BLaER1 treated with 17β-estradiol and CSF1 and Interleukin-3, amounts not matched to agents 10 nM and 100 nM (cell line): ENCODE data around the gene TMEM95.
A peak's percentile ranks its signal among the peaks of the same experiment; 100 is the strongest.

Experiments
- H3K27ac ChIP-seq, 11 experiments: shearing (Covaris generic); formaldehyde crosslinking; 2 replicates each; pipeline ENCODE4 v1.8.1; 2022
- H3K27me3 ChIP-seq, 11 experiments: shearing (Covaris generic); formaldehyde crosslinking; 2 replicates each; pipeline ENCODE4 v1.8.1; 2022
- H3K36me3 ChIP-seq, 11 experiments: shearing (Covaris generic); formaldehyde crosslinking; 2 replicates each; pipeline ENCODE4 v1.8.1; 2022
- H3K4me1 ChIP-seq, 10 experiments: shearing (Covaris generic); formaldehyde crosslinking; 2 replicates each; pipeline ENCODE4 v1.8.1; 2022
- H3K4me2 ChIP-seq, 11 experiments: shearing (Covaris generic); formaldehyde crosslinking; 2 replicates each; pipeline ENCODE4 v1.8.1; 2022
- H3K4me3 ChIP-seq, 10 experiments: shearing (Covaris generic); formaldehyde crosslinking; 2 replicates each; pipeline ENCODE4 v1.8.1; 2022
- H3K9ac ChIP-seq, 11 experiments: shearing (Covaris generic); formaldehyde crosslinking; 2 replicates each; pipeline ENCODE4 v1.8.1; 2022
- H3K9me3 ChIP-seq, 11 experiments: shearing (Covaris generic); formaldehyde crosslinking; replicated peaks in 1 of 11; 2 replicates each; pipeline ENCODE4 v1.8.1; 2022
- H4K20me1 ChIP-seq, 11 experiments: shearing (Covaris generic); formaldehyde crosslinking; 2 replicates each; pipeline ENCODE4 v1.8.1; 2022
- Cebpa-rat ChIP-seq, 11 experiments: shearing (Covaris generic); IDR thresholded peaks; 2 replicates each; pipeline ENCODE4 v1.8.1; 2022

Gene TMEM95, protein sequence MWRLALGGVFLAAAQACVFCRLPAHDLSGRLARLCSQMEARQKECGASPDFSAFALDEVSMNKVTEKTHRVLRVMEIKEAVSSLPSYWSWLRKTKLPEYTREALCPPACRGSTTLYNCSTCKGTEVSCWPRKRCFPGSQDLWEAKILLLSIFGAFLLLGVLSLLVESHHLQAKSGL

DNA sequence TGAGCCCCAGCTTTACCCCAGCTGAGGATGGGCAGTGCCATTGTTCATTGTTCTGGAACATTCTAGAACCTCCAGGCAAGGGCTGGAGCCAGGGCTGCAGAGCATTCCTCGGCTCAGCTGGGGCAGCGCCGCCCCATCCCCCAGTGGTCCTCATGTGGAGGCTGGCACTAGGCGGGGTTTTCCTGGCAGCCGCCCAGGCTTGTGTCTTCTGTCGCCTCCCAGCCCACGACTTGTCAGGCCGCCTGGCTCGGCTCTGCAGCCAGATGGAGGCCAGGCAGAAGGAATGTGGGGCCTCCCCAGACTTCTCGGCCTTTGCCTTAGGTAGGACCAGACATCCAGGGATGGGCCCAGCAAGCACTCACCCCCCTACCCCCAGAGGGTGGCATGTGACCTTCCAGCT lies at the start of gene TMEM95:
TSS of gene TMEM95 (plus strand) at position 104 of the 400 bp plus-strand sequence. CDS start at position 153, 49 bp downstream.
- Histone ChIP-seq H3K4me1 (peaks cover 33 to 55% (median 46%) of the 10 kb centered on the region in 10 experiments), H3K9me3 (no peaks in the 10 kb centered on the region), H3K27me3 (no peaks in the 10 kb centered on the region), H3K4me3 (no peak within 1 kb of the TSS; a peak in 1 of 20 replicates), H3K9ac (peak within 1 kb of the TSS in 6 of 11 experiments; percentile 11 to 84 (median 62); a peak in 4 of 22 replicates), H3K4me2 (peak within 1 kb of the TSS; percentile 6 to 100 (median 97); a peak in 18 of 22 replicates), H3K36me3 (no peaks in the 10 kb centered on the region), H4K20me1 (peaks cover 0 to 36% (median 5%) of the 10 kb centered on the region in 11 experiments; a peak in 5 of 22 replicates), H3K27ac (no peak within 1 kb of the TSS)
- no peak for TF ChIP-seq Cebpa-rat (IDR thresholded peaks at IDR 0.05)

GRCh38 chr17:7306911-7307685 lies 47.9 kb upstream of the TMEM95 start, which contains the start of gene EIF5A:
Gene EIF5A, plus strand, starts transcription at chr17:7307628. Its CDS starts 2,008 bp downstream, at chr17:7309636.
- H3K9ac ChIP-seq: peak within 1 kb of the TSS; percentile 94 to 100 (median 98)
- H3K4me3 ChIP-seq: peak within 1 kb of the TSS; percentile 87 to 100 (median 93)
- H3K9me3 ChIP-seq: no peaks in the 10 kb centered on the region; a peak in 1 of 22 replicates
- peak within 1 kb of the TSS; percentile 81 to 99 (median 94) for H3K4me2 ChIP-seq
- H4K20me1 ChIP-seq: peaks cover 39 to 44% (median 41%) of the 10 kb centered on the region in 11 experiments
- H3K36me3 ChIP-seq: peaks cover 29 to 36% (median 31%) of the 10 kb centered on the region in 11 experiments
- no peaks in the 10 kb centered on the region for H3K27me3 ChIP-seq
- H3K27ac ChIP-seq: peak within 1 kb of the TSS; percentile 93 to 99 (median 97)
- TF ChIP-seq Cebpa-rat (IDR thresholded peaks at IDR 0.05): no peak
- H3K4me1 ChIP-seq: peaks cover 34 to 42% (median 38%) of the 10 kb centered on the region in 10 experiments

GRCh38 chr17:7307686-7308624 lies 47.0 kb upstream of the TMEM95 start:
- H3K4me3 ChIP-seq: peak overlapping the region; percentile 87 to 100 (median 93)
- peak overlapping the region; percentile 94 to 100 (median 98) for H3K9ac ChIP-seq
- no peaks in the 10 kb centered on the region; a peak in 1 of 22 replicates for H3K9me3 ChIP-seq
- H3K27ac ChIP-seq: peak overlapping the region; percentile 93 to 99 (median 97)
- no peaks in the 10 kb centered on the region for H3K27me3 ChIP-seq
- peaks cover 37 to 45% (median 39%) of the 10 kb centered on the region in 11 experiments for H3K36me3 ChIP-seq
- H4K20me1 ChIP-seq: peaks cover 47 to 53% (median 49%) of the 10 kb centered on the region in 11 experiments
- peaks cover 40 to 51% (median 46%) of the 10 kb centered on the region in 10 experiments for H3K4me1 ChIP-seq
- TF ChIP-seq Cebpa-rat (IDR thresholded peaks at IDR 0.05): no peak
- H3K4me2 ChIP-seq: peak overlapping the region; percentile 81 to 99 (median 94)

DNA sequence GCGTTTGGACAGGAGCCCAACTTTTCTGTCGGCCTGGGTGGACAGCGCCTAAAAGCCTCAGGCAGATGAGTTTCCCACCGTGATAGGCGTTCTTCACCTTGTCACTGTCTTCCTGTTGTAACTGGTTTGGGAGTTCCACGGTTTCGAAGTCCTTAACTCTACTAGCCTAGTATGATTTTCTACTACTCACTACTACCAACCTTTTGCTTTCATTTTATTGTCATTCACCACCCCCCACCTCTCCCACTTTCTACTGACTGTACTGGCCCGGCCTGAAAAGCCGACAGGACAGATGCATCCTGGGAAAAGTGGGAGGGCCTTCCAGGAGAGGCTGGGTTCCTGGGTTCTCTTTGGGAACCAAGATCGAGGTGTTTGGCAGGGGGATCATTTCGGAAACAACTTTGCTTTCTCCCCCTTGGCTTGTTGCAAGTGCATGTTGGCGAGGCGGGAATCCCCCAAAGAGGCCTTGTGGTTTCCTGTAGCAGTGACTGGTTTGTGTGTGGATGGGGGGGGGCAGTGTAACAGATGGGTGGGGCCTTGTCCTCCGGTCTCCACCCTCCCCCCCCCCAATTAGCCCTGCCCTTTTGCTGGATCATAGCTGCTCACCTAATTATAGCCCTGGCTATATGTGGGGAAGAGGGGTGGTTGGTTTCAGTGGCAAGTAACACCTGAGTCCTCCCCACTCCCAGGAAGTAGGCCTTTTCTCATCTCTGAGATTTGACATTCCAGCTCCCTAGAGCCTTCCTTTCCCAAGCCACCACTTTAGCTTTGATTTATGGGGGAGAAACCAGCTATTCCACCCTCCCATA lies 46.1 kb upstream of the TMEM95 start:
- H3K36me3 ChIP-seq: peaks cover 46 to 54% (median 48%) of the 10 kb centered on the region in 11 experiments
- H3K9ac ChIP-seq: peak overlapping the region; percentile 94 to 100 (median 98)
- no peaks in the 10 kb centered on the region; a peak in 1 of 22 replicates for H3K9me3 ChIP-seq
- H3K4me2 ChIP-seq: peak overlapping the region; percentile 81 to 99 (median 94)
- H3K4me3 ChIP-seq: peak overlapping the region; percentile 87 to 100 (median 93)
- peak overlapping the region; percentile 93 to 99 (median 97) for H3K27ac ChIP-seq
- H3K4me1 ChIP-seq: peaks cover 49 to 60% (median 54%) of the 10 kb centered on the region in 10 experiments
- peaks cover 56 to 61% (median 58%) of the 10 kb centered on the region in 11 experiments for H4K20me1 ChIP-seq
- H3K27me3 ChIP-seq: no peaks in the 10 kb centered on the region
- no peak for TF ChIP-seq Cebpa-rat (IDR thresholded peaks at IDR 0.05)

DNA sequence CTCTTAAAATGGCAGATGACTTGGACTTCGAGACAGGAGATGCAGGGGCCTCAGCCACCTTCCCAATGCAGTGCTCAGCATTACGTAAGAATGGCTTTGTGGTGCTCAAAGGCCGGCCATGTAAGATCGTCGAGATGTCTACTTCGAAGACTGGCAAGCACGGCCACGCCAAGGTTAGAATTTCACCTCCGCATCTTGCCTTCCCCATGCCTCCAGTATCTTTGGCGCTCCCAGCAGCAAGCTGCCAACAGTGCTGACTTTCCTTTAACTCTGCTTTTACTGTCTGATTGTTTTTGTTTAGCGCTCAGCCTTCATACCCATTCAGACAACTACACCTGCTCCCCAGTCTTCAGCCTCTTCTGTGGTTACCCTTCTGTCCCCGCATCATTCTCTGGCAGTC lies 45.3 kb upstream of the TMEM95 start:
- Histone ChIP-seq H3K4me2 (peak overlapping the region; percentile 81 to 99 (median 94)), H3K4me3 (peak overlapping the region; percentile 87 to 100 (median 93)), H3K9me3 (no peaks in the 10 kb centered on the region), H4K20me1 (peaks cover 64 to 69% (median 66%) of the 10 kb centered on the region in 11 experiments), H3K9ac (peak overlapping the region; percentile 94 to 100 (median 98); a peak in 21 of 22 replicates), H3K4me1 (peaks cover 57 to 68% (median 61%) of the 10 kb centered on the region in 10 experiments), H3K36me3 (peaks cover 48 to 57% (median 50%) of the 10 kb centered on the region in 11 experiments), H3K27me3 (no peaks in the 10 kb centered on the region), H3K27ac (peak overlapping the region in 7 of 11 experiments; percentile 94 to 99 (median 99); a peak in 10 of 22 replicates)
- no peak for TF ChIP-seq Cebpa-rat (IDR thresholded peaks at IDR 0.05)

GRCh38 chr17:7311110-7311705 lies 43.7 kb upstream of the TMEM95 start:
- Histone ChIP-seq H3K27ac (no peak overlapping the region), H3K4me2 (peak overlapping the region in 9 of 11 experiments; percentile 8 to 99 (median 93); a peak in 14 of 22 replicates), H3K27me3 (no peaks in the 10 kb centered on the region), H3K9me3 (no peaks in the 10 kb centered on the region), H3K9ac (peak overlapping the region in 10 of 11 experiments; percentile 3 to 100 (median 26); a peak in 13 of 22 replicates), H3K36me3 (peaks cover 48 to 63% (median 55%) of the 10 kb centered on the region in 11 experiments), H3K4me3 (no peak overlapping the region), H3K4me1 (peaks cover 58 to 69% (median 64%) of the 10 kb centered on the region in 10 experiments), H4K20me1 (peaks cover 64 to 73% (median 70%) of the 10 kb centered on the region in 11 experiments)
- no peak for TF ChIP-seq Cebpa-rat (IDR thresholded peaks at IDR 0.05)

DNA sequence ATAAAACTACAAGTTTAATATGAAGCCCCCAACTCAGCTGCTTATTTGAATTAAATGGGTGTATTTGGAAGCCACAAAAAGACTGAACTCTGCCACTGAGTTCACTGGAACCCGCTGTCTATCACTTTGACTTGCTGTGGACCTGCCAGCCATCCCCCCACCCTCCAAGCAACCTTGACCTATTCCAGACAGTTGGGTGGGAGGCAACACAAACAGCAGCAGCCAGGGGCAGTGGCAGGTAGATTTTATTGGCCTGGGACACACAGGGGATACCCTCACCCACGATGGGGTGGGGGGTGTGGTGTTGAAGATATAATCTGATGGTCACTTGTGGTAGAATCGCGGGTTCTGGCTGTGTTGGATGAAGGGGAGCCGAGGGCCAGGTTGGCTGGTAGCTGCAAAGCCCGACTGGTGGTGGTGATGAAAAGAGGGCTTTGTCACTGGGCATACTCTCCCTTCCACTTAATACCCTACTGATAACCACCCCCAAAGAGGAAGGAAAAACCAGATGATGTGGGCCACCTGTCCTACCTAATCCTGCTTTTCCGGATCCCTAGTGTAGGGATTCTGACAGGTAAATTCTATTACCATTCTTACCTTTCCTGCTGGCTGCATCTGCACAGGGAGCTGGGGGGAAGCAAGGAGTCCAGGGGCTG lies 42.4 kb upstream of the TMEM95 start:
- Histone ChIP-seq H3K4me1 (peaks cover 56 to 76% (median 68%) of the 10 kb centered on the region in 10 experiments), H3K27ac (no peak overlapping the region), H3K4me2 (peak overlapping the region; percentile 77 to 99 (median 93); a peak in 19 of 22 replicates), H3K9ac (peak overlapping the region in 8 of 11 experiments; percentile 3 to 89 (median 38); a peak in 9 of 22 replicates), H3K27me3 (no peaks in the 10 kb centered on the region), H3K9me3 (no peaks in the 10 kb centered on the region), H4K20me1 (peaks cover 64 to 73% (median 70%) of the 10 kb centered on the region in 11 experiments), H3K4me3 (peak overlapping the region in 4 of 10 experiments; percentile 6 to 91 (median 90); a peak in 3 of 20 replicates), H3K36me3 (peaks cover 55 to 75% (median 68%) of the 10 kb centered on the region in 11 experiments)
- no peak for TF ChIP-seq Cebpa-rat (IDR thresholded peaks at IDR 0.05)
